Inflammatory macrophage treated with lipopolysaccharide for 1 hour (primary cell): ENCODE measurements around the gene ALPG.
"Not testable (repeated sequence)": the region's sequence is repeated elsewhere in the genome, so short reads cannot be mapped to it uniquely, and the experiment has no call there.

Experiments
- DNase-seq, 2 donors: peaks; one replicate each; pipeline ENCODE4 v3.0.0-alpha.2; 2020 to 2022

The ALPG gene

DNA sequence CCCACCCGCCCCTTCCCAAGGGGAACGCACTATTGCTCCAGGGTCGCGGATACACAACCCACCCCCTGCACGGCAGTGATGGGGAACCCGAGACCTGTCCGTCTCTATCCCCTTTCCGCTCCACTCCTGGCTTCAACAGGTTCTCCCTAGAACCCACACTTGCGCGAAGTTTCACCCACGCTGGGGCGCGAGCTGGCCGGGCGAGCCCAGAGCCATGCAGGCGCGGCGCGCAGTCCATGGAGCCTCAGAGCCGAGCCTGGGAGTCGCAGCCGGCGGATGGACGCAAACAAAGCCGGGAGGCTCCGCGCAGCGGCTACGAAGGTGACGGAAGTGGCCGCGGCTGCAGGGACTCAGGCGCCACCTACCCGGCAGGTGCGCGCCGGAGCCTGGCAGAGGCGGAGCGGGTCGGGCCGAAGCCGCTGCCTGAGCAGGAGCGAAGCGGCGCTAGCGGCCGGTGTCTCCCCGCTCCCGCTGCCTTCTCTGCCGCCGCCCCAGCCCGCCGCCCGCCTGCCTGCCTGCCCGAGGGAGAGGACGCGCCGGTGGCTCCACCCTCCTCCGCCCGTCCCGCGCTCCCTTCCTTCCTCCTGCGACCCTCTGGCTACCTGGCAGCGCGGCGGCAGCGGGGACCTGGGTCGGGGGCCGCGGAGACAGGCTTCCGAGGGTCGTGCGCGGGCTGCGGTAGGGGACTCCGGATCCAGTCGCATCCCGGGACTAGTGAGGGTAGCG, 14.0 kb downstream of the ALPG start:
- no peak for DNase-seq

- DNase-seq: no peak
Measured at GRCh38 chr2:232421189-232421785, 14.6 kb downstream of the ALPG start.

- no peak for DNase-seq
Measured at GRCh38 chr2:232422051-232422450, 15.4 kb downstream of the ALPG start.

- DNase-seq: not testable (repeated sequence)
Measured at GRCh38 chr2:232422996-232423395, 16.4 kb downstream of the ALPG start.

DNA sequence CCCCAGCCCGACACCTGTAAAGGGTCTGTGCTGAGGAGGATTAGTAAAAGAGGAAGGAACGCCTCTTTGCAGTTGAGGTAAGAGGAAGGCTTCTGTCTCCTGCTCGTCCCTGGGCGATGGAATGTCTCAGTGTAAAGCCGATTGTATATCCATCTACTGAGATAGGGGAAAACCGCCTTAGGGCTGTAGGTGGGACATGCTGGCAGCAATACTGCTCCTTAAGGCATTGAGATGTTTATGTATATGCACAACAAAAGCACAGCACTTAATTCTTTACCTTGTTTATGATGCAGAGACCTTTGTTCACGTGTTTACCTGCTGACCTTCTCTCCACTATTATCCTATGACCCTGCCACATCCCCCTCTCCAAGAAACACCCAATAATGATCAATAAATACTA, 16.8 kb downstream of the ALPG start:
- not testable (repeated sequence) for DNase-seq

- DNase-seq: no peak
Measured at GRCh38 chr2:232431705-232432590, 25.3 kb downstream of the ALPG start.

DNA sequence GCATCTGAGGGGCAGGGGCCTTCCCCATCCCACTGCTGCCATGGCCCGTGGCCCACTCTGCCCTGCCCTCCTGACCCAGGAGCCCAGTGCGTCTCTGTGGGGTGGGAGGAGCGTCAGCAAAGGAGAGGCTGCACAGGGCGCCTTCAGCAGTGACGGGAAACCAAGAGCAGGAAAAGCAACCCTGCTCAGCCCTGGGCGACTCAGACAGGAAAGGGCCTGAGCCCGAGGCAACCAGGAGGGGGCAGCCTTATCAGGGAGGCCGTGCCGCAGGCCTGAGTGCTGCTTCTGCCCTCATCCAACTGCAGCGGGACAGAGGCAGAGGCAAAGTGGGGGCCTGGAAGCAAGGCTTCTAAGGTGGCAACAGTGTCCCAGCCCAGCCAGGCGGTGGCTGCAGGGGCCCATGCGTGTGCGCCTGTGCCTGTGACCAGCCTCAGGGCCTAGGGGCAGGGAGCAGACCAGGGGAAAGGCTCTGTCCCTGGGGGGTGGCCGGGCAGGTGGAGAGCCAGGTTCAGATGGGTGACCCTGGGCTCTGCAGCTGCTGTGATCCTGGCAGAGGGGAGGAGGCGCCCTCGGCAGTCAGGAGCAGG, 26.0 kb downstream of the ALPG start:
- DNase-seq: no peak

DNA sequence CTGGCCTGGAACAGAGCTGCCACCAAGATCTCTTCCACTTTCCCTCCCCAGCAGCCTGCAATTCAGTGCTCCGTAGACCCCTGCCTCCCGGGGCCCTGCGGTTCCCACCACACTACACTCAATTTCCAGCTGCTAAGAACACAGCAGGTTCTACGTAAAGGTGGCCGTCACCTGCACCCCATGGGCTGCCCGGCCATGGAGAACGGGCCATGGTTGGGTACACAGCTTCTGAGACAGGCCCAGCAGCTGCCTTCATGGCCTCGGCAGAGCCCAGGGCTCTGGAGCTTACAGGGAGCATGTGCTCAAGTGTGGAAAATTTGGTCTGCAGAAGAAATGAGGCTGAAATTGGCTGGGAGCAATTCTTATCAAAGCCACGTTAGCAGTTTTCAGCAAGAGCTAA, 27.0 kb downstream of the ALPG start:
- DNase-seq: not testable (repeated sequence)

DNA sequence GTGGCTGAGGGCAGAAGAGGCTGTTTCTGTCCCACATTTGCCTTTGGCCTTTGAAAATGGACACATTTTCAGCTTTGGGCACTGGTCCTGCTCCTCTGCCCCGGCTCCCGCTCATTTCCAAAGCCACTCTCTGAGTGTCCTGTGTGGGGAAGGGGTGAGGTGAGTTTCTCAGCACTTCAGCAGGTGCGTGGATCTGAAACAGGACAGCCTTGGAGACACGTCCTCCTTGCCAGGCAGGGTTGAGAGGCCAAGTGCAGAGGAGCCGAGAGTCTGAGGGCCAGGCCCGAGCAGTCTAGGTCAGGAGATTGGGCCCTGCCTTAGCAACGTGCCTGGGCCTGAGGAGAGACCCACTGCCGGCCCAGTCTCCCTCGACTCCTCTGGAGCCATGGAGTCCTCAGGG, 27.4 kb downstream of the ALPG start:
- no peak for DNase-seq

DNA sequence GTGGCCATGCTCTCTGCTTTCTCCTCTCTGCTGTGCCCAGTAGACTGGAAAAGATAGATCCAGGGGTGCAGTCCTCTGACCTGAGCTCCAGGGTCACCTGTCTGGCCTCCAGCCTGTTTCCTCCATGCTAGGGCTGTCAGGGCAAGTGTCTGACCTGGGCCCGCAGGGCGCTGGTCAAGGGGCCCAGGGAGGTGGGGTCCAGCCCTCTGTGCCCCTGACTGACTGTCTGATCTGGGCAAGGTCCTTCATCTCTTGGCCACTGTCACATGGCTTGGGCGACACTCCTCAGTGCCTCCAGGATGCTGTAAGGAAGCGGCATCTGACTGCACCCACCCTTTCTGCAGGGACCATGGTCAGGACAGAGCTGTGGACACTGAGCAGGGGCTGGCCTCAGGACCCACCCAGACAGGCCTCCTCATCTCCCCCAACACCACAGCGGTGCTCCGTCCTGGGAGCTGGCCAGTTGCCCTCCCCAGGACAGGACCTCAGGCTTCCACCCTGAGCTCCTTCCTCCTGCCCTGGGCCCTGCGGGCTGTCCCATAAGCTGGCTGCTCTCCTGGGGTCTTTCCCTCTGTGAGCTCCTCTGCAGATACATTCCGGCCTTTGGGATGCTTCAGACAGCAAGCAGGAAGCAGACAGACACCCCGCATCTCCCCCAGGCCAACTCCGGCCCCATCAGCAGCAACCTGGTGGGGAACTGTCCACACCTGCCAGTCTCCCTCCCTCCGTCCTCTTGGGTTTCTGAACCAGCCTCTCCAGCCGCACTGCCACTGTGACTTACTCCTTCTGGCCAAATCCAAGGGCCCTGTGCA, 28.1 kb downstream of the ALPG start:
- no peak for DNase-seq

GRCh38 chr2:232435375-232435648, 28.7 kb downstream of the ALPG start:
- no peak for DNase-seq

DNA sequence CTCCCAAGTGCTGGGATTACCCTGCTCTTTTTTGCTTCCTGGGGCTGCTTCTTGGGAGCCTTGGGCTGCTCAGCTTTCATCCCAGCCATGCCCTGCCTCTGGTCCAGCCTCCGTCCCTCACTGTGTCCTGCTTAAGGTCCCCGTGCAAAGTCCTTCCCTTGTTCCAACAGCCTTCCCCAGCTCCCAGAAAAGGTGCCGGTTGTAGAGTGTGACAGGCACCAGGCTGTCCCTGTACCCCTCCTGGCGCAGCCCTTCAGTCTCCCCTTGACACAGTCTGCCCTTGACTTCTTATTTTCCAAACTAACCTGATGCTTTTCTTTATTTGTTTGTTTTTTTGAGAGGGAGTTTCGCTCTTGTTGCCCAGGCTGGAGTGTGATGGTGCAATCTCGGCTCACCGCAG, 29.2 kb downstream of the ALPG start:
- no peak for DNase-seq

DNA sequence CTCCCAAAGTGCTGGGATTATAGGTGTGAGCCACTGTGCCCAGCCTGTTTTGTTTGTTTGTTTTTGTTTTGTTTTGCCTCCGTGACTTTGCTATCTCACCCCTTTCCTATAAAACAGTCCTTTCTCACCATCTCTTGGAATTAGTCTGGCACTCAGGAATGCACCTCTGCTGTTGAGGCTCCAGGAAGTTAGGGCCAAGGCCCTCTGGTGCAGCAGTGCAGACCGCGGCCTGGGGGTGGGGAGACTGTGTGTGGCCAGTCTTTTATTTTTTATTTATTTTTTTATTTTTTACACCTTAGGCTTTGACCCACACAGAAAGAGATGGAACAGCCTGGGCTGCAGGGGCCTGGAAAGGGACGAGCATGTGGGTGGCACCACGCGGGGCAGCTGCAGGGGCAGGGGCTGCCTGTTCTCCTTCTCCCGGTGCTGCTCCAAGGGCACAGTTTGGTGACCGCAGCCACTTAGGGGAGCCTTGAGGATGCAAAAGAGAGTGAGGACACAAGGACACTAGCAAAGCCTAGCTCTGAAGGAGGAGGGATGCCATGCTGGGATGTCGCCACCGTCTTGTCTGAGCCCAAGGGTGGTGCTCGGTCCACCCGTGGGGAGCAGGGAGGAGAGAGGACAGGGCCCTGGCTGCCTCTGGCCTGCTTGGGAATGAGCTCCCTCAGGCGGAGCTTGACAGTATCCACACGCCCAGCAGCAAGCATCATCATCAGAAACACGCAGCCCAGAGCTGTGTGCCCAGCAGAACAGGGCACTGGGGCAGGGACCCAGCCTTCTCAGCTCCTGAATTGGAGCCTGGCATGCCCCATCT, 29.9 kb downstream of the ALPG start:
- DNase-seq: no peak

- DNase-seq: no peak
Measured at GRCh38 chr2:232437195-232437571, 30.5 kb downstream of the ALPG start.

- DNase-seq: no peak
Measured at GRCh38 chr2:232438091-232438490, 31.4 kb downstream of the ALPG start.

- peak in 1 of 2 donors; percentile 45 for DNase-seq
Measured at GRCh38 chr2:232438951-232439757, 32.5 kb downstream of the ALPG start.

GRCh38 chr2:232439758-232440135, 33.1 kb downstream of the ALPG start:
- DNase-seq: no peak

- DNase-seq: peak; percentile 45 to 94
Measured at GRCh38 chr2:232440220-232441018, 33.8 kb downstream of the ALPG start.

DNA sequence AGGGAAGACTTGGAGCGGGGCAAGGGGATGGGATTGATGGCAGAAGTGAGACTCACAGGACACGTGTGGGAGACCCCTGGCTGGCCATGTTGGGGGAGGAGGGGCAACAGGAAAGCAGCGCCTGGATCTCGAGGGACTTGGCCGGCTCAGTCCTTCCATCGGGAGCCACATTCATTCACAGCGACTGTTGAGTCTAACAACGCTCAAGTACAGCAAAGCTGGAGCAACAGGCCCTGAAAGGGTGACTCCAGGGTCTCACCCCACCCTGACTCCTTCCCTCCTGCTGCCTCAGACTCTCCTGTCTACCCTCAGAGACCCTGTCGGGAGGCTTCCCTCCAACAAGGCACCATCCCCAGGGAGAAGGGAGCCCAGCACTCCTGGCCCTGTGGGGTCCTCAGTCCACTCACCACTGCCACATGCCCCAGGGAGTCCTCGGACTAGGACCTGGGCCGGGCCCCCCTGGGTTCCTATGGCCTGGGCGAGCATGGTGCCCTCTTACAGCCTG, 34.6 kb downstream of the ALPG start:
- no peak for DNase-seq

- not testable (repeated sequence) for DNase-seq
Measured at GRCh38 chr2:232441922-232442321, 35.3 kb downstream of the ALPG start.
